HepG2 (cell line): Measurements from ENCODE around the gene PPP1R14D. TPM values are rescaled to one million over a fixed set of nuclear protein-coding genes. Genes with fewer than 3 reads are reported as not detected.

ENCODE experiments used
- FIP1L1 ChIP-seq: fragments of 200-400 bp; formaldehyde crosslinking; IDR thresholded peaks from 2 replicates; pipeline ENCODE4 v1.6.1; 2018; ENCODE audit warnings: low read depth, mild to moderate bottlenecking, low read length, moderate library complexity, borderline replicate concordance; ENCODE audit not compliant: insufficient read depth
- MTA3 ChIP-seq: sonication (generic); formaldehyde crosslinking; IDR thresholded peaks from 2 replicates; pipeline ENCODE4 v1.4.0; 2020; ENCODE audit warnings: missing genetic modification reagents
- NCOA2 ChIP-seq: sonication (generic); formaldehyde crosslinking; IDR thresholded peaks from 2 replicates; pipeline ENCODE4 v1.8.0; 2022; ENCODE audit warnings: inconsistent platforms
- NFIB ChIP-seq: sonication (generic); formaldehyde crosslinking; IDR thresholded peaks from 2 replicates; pipeline ENCODE4 v1.9.0; 2021; ENCODE audit warnings: missing genetic modification reagents, mild to moderate bottlenecking, borderline replicate concordance
- NR2F1 ChIP-seq, 2 experiments: fragments of 450-650 bp in 1 of 2; formaldehyde crosslinking in 1 of 2; IDR thresholded peaks; 2 replicates each; pipeline versions ENCODE4 v1.5.0 to v1.6.1; 2016 to 2020; ENCODE audit warnings: mild to moderate bottlenecking in 1 of 2, missing compliant biosample characterization in 1 of 2, missing genetic modification reagents in 1 of 2, moderate library complexity in 1 of 2
- SMAD9 ChIP-seq: sonication (generic); formaldehyde crosslinking; IDR thresholded peaks from 2 replicates; pipeline ENCODE4 v1.5.1; 2020; ENCODE audit warnings: mild to moderate bottlenecking, missing genetic modification reagents
- ZFP1 ChIP-seq: IDR thresholded peaks from 2 replicates; pipeline ENCODE4 v1.6.1; 2016
- ZNF136 ChIP-seq: sonication (generic); formaldehyde crosslinking; IDR thresholded peaks from 2 replicates; pipeline ENCODE4 v1.8.1; 2022; ENCODE audit warnings: low read depth, mild to moderate bottlenecking, moderate library complexity, missing genetic modification reagents
- ZNF350 ChIP-seq: sonication (generic); formaldehyde crosslinking; IDR thresholded peaks from 2 replicates; pipeline ENCODE4 v1.4.0; 2020; ENCODE audit warnings: mild to moderate bottlenecking, low read depth, missing genetic modification reagents, borderline replicate concordance
- ZNF557 ChIP-seq: sonication (generic); formaldehyde crosslinking; IDR thresholded peaks from 2 replicates; pipeline ENCODE4 v1.4.0; 2020; ENCODE audit warnings: missing genetic modification reagents
- ZNF816 ChIP-seq: sonication (generic); formaldehyde crosslinking; IDR thresholded peaks from 2 replicates; pipeline ENCODE4 v1.8.0; 2022; ENCODE audit warnings: missing genetic modification reagents, mild to moderate bottlenecking, borderline replicate concordance
- polyA plus RNA-seq, 8 experiments: library from polyadenylated mRNA; depleted of rRNA in 3 of 8; stranded (reverse) in 7 of 8; unstranded in 1 of 8; fragments of >200 nt; fragmentation: Illumina TruSeq in 4 of 8; extraction: Trizol in 4 of 8; gene quantifications; 2 replicates each; pipeline versions ENCODE4 v1.2.1 to v1.2.3, GENCODE V29; 2011 to 2016; ENCODE audit warnings: low read depth in 4 of 8, missing spikeins in 1 of 8, mixed read lengths in 1 of 8; ENCODE audit not compliant: insufficient read depth in 1 of 8
- total RNA-seq, 5 experiments: library from RNA; depleted of rRNA; stranded (reverse); fragments of >200 nt; fragmentation: Illumina TruSeq; extraction: Trizol; gene quantifications; 2 replicates each; pipeline ENCODE4 v1.2.3, GENCODE V29; 2016; ENCODE audit warnings: low read depth in 1 of 5
- TF ChIP-seq, protein P1 (sequence below): sonication (generic); formaldehyde crosslinking; IDR thresholded peaks from 2 replicates; pipeline ENCODE4 v1.4.0; 2020; ENCODE audit warnings: mild to moderate bottlenecking, low read depth, missing genetic modification reagents
- TF ChIP-seq, protein P2 (sequence below): fragments of 450-650 bp; IDR thresholded peaks from 2 replicates; pipeline ENCODE4 v1.6.1; 2017
- TF ChIP-seq, protein P3 (sequence below): sonication (generic); formaldehyde crosslinking; IDR thresholded peaks from 2 replicates; pipeline ENCODE4 v1.4.0; 2020; ENCODE audit warnings: missing genetic modification reagents
- TF ChIP-seq, protein P4 (sequence below): sonication (generic); formaldehyde crosslinking; IDR thresholded peaks from 2 replicates; pipeline ENCODE4 v1.5.0; 2020; ENCODE audit warnings: mild to moderate bottlenecking, missing genetic modification reagents, borderline replicate concordance
- TF ChIP-seq, protein P5 (sequence below): sonication (generic); formaldehyde crosslinking; IDR thresholded peaks from 2 replicates; pipeline ENCODE4 v1.5.1; 2020; ENCODE audit warnings: mild to moderate bottlenecking, missing genetic modification reagents, moderate library complexity
- TF ChIP-seq, protein P6 (sequence below): sonication (generic); formaldehyde crosslinking; IDR thresholded peaks from 2 replicates; pipeline ENCODE4 v1.4.0; 2020; ENCODE audit warnings: missing genetic modification reagents
- TF ChIP-seq, protein P7 (sequence below): IDR thresholded peaks from 2 replicates; pipeline ENCODE4 v1.6.1; 2018; ENCODE audit warnings: missing genetic modification reagents, mild to moderate bottlenecking, missing compliant biosample characterization

PPP1R14D gene
- total and polyA plus RNA-seq, 2 of the 13 experiments (the other 11 are each of a cell fraction or from before 2014, with no cell fraction given) = 0.53 to 0.55 TPM

DNA sequence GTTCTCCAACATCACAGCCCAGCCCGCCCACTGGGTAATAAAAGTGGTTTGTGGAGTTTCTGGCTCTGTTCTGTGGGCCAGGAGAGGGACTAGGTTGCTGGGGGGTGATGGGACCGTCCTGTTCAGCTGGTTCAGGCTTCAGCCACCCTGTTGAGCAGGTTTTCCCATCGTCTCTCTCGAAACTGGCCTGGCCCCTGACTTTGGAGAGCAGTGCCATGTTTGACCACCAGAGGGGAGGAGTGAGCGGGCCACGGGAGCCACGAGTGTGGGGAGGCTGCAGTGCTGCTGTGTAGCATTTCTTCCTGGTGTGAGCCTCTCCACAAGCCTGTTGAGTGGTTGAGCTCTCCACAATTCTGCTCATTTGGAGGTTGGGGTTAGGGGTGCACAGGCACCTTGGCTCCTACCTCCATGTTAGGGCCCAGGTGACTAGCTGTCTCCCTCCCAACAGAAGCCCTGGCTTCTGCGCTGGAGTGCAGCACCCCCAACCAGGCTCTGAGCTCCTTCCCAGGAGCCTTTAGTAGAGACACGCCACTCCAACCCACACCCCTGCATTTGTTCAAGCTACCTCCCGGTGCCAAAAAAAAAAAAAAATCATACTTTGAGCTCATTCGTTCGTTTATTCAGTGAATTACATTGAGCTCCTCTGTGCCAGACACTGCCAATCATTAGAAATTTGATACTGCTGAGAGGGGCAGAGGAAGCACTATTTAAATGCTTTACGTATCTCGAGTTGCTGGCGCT is 29.3 kb upstream of the PPP1R14D start (continued):
- TF ChIP-seq, protein P1, sequence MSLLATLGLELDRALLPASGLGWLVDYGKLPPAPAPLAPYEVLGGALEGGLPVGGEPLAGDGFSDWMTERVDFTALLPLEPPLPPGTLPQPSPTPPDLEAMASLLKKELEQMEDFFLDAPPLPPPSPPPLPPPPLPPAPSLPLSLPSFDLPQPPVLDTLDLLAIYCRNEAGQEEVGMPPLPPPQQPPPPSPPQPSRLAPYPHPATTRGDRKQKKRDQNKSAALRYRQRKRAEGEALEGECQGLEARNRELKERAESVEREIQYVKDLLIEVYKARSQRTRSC (CRISPR knock-in tag) = no peak
- TF ChIP-seq, protein P2, sequence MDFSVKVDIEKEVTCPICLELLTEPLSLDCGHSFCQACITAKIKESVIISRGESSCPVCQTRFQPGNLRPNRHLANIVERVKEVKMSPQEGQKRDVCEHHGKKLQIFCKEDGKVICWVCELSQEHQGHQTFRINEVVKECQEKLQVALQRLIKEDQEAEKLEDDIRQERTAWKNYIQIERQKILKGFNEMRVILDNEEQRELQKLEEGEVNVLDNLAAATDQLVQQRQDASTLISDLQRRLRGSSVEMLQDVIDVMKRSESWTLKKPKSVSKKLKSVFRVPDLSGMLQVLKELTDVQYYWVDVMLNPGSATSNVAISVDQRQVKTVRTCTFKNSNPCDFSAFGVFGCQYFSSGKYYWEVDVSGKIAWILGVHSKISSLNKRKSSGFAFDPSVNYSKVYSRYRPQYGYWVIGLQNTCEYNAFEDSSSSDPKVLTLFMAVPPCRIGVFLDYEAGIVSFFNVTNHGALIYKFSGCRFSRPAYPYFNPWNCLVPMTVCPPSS = no peak
- TF ChIP-seq NR2F1 (CRISPR knock-in tag; IDR thresholded peaks at IDR 0.05) (no peak), ZNF350 (CRISPR knock-in tag) (peak; percentile 47; the same call in 1 of the 2 replicates), SMAD9 (no peak), ZNF136 (CRISPR knock-in tag) (no peak), NFIB (no peak), MTA3 (CRISPR knock-in tag) (no peak), ZNF557 (CRISPR knock-in tag) (0 out of 2 replicates have a peak, but pooled peaks have one; percentile 47), ZFP1 (CRISPR knock-in tag) (no peak), FIP1L1 (no peak), NCOA2 (CRISPR knock-in tag) (no peak), ZNF816 (CRISPR knock-in tag) (no peak)
- TF ChIP-seq, protein P3, sequence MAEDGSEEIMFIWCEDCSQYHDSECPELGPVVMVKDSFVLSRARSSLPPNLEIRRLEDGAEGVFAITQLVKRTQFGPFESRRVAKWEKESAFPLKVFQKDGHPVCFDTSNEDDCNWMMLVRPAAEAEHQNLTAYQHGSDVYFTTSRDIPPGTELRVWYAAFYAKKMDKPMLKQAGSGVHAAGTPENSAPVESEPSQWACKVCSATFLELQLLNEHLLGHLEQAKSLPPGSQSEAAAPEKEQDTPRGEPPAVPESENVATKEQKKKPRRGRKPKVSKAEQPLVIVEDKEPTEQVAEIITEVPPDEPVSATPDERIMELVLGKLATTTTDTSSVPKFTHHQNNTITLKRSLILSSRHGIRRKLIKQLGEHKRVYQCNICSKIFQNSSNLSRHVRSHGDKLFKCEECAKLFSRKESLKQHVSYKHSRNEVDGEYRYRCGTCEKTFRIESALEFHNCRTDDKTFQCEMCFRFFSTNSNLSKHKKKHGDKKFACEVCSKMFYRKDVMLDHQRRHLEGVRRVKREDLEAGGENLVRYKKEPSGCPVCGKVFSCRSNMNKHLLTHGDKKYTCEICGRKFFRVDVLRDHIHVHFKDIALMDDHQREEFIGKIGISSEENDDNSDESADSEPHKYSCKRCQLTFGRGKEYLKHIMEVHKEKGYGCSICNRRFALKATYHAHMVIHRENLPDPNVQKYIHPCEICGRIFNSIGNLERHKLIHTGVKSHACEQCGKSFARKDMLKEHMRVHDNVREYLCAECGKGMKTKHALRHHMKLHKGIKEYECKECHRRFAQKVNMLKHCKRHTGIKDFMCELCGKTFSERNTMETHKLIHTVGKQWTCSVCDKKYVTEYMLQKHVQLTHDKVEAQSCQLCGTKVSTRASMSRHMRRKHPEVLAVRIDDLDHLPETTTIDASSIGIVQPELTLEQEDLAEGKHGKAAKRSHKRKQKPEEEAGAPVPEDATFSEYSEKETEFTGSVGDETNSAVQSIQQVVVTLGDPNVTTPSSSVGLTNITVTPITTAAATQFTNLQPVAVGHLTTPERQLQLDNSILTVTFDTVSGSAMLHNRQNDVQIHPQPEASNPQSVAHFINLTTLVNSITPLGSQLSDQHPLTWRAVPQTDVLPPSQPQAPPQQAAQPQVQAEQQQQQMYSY (CRISPR knock-in tag) = no peak
- TF ChIP-seq, protein P4, sequence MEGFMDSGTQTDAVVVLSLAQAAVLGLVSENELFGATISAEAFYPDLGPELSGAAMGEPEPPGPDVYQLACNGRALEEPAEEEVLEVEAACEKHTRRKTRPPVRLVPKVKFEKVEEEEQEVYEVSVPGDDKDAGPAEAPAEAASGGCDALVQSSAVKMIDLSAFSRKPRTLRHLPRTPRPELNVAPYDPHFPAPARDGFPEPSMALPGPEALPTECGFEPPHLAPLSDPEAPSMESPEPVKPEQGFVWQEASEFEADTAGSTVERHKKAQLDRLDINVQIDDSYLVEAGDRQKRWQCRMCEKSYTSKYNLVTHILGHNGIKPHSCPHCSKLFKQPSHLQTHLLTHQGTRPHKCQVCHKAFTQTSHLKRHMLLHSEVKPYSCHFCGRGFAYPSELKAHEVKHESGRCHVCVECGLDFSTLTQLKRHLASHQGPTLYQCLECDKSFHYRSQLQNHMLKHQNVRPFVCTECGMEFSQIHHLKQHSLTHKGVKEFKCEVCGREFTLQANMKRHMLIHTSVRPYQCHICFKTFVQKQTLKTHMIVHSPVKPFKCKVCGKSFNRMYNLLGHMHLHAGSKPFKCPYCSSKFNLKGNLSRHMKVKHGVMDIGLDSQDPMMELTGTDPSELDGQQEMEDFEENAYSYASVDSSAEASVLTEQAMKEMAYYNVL (CRISPR knock-in tag) = no peak
- TF ChIP-seq, protein P5, sequence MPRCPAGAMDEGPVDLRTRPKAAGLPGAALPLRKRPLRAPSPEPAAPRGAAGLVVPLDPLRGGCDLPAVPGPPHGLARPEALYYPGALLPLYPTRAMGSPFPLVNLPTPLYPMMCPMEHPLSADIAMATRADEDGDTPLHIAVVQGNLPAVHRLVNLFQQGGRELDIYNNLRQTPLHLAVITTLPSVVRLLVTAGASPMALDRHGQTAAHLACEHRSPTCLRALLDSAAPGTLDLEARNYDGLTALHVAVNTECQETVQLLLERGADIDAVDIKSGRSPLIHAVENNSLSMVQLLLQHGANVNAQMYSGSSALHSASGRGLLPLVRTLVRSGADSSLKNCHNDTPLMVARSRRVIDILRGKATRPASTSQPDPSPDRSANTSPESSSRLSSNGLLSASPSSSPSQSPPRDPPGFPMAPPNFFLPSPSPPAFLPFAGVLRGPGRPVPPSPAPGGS (CRISPR knock-in tag) = no peak
- TF ChIP-seq, protein P6, sequence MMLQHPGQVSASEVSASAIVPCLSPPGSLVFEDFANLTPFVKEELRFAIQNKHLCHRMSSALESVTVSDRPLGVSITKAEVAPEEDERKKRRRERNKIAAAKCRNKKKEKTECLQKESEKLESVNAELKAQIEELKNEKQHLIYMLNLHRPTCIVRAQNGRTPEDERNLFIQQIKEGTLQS (CRISPR knock-in tag) = no peak
- TF ChIP-seq, protein P7, sequence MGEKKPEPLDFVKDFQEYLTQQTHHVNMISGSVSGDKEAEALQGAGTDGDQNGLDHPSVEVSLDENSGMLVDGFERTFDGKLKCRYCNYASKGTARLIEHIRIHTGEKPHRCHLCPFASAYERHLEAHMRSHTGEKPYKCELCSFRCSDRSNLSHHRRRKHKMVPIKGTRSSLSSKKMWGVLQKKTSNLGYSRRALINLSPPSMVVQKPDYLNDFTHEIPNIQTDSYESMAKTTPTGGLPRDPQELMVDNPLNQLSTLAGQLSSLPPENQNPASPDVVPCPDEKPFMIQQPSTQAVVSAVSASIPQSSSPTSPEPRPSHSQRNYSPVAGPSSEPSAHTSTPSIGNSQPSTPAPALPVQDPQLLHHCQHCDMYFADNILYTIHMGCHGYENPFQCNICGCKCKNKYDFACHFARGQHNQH (CRISPR knock-in tag) = no peak
